Natural killer cell treated with Interleukin-12 subunit alpha and Interleukin-12 subunit beta and Interleukin-15 and Interleukin-18, amount 100 ng/mL, for 72 hours (primary cell): Measurements from ENCODE around the gene BCKDHB. TPM values are rescaled to one million over a fixed set of nuclear protein-coding genes. Genes with fewer than 3 reads are reported as not detected.

ENCODE experiments used
- ATAC-seq, 2 donors: fragments of 150-1000 bp; cut with Tn5 transposase in 1 of 2; sonication (Bioruptor Pico), chemical (Tn5 transposase) in 1 of 2; 2 replicates each; pipeline ENCODE4 v1.10.0; 2021
- DNase-seq: peaks from one replicate; pipeline ENCODE4 v3.0.0; 2022; ENCODE audit warnings: low spot score
- H3K27ac Mint-ChIP-seq, 2 donors: 1 replicate in 1 of 2; 2 replicates in 1 of 2; pipeline ENCODE4 v1.8.0; 2022; ENCODE audit warnings: mixed read lengths in 2 of 2, mild to moderate bottlenecking in 1 of 2, moderate library complexity in 1 of 2
- H3K27me3 Mint-ChIP-seq, 2 donors: 1 replicate in 1 of 2; 2 replicates in 1 of 2; pipeline ENCODE4 v1.8.0; 2022; ENCODE audit warnings: mixed read lengths in 2 of 2
- H3K36me3 Mint-ChIP-seq: one replicate; pipeline ENCODE4 v1.8.0; 2022; ENCODE audit warnings: mixed read lengths
- H3K4me1 Mint-ChIP-seq, 2 donors: 1 replicate in 1 of 2; 2 replicates in 1 of 2; pipeline ENCODE4 v1.8.0; 2022; ENCODE audit warnings: low read depth in 2 of 2, mixed read lengths in 2 of 2, mild to moderate bottlenecking in 1 of 2
- H3K4me3 Mint-ChIP-seq: one replicate; pipeline ENCODE4 v1.8.0; 2022; ENCODE audit warnings: mixed read lengths
- H3K9me3 Mint-ChIP-seq: 2 replicates; pipeline ENCODE4 v1.8.0; 2022; ENCODE audit warnings: mixed read lengths
- total RNA-seq, 2 donors: library from RNA; stranded (reverse); gene quantifications; one replicate each; pipeline ENCODE4 v1.2.3, GENCODE V29; 2022

BCKDHB gene
- total RNA-seq, 2 donors from 2014 or later, result 15.3 to 19.2 TPM

GRCh38 chr6:80388507-80388906, 282.0 kb downstream of the BCKDHB start:
- DNase-seq (no peak), ATAC-seq (no peak)
- Mint-ChIP-seq H3K36me3 (peaks cover 4% of the 10 kb centered on the region), H3K4me1 (no peaks in the 10 kb centered on the region), H3K27me3 (no peaks in the 10 kb centered on the region), H3K27ac (no peak overlapping the region), H3K9me3 (peaks cover 4% of the 10 kb centered on the region), H3K4me3 (no peak overlapping the region)

Other genes starting within 250 kb of the BCKDHB start
- 1 to 10 TPM in 1 of 2 donors, under 1 TPM in 1; 0.74 to 3.9 TPM for gene ELOVL4, start 159.1 kb upstream of the BCKDHB start, total RNA-seq
- gene TTK, start 102.0 kb upstream of the BCKDHB start, total RNA-seq, result 10 to 100 TPM; 16.4 to 27.4 TPM